Right lobe of liver (tissue), 4 donors: ENCODE results near the gene SLC23A3.

Experiments used
- POLR2A ChIP-seq: fragments of 450-650 bp; IDR thresholded peaks from one replicate; pipeline ENCODE4 v1.6.1; 2017; ENCODE audit warnings: antibody characterized with exemption, mild to moderate bottlenecking
- TF ChIP-seq, protein P1 (sequence below), 4 donors: fragments of 200-600 bp in 3 of 4; fragments of 450-650 bp in 1 of 4; IDR thresholded peaks; one replicate each; pipeline versions ENCODE4 v1.5.1 to v1.8.0; 2016 to 2022; ENCODE audit warnings: antibody characterized with exemption in 4 of 4, mild to moderate bottlenecking in 2 of 4
- donor health status: DM: no; HTN: no; CAD: no.
- donor health status: DM: no; HTN: no; CAD: no.
- donor health status: DM: no; HTN: yes; CAD: no.

GRCh38 chr2:219158025-219158424, 11.8 kb downstream of the SLC23A3 start:
- TF ChIP-seq, protein P1, sequence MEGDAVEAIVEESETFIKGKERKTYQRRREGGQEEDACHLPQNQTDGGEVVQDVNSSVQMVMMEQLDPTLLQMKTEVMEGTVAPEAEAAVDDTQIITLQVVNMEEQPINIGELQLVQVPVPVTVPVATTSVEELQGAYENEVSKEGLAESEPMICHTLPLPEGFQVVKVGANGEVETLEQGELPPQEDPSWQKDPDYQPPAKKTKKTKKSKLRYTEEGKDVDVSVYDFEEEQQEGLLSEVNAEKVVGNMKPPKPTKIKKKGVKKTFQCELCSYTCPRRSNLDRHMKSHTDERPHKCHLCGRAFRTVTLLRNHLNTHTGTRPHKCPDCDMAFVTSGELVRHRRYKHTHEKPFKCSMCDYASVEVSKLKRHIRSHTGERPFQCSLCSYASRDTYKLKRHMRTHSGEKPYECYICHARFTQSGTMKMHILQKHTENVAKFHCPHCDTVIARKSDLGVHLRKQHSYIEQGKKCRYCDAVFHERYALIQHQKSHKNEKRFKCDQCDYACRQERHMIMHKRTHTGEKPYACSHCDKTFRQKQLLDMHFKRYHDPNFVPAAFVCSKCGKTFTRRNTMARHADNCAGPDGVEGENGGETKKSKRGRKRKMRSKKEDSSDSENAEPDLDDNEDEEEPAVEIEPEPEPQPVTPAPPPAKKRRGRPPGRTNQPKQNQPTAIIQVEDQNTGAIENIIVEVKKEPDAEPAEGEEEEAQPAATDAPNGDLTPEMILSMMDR (IDR thresholded peaks at IDR 0.05), result no peak
- TF ChIP-seq POLR2A, result no peak
